Calu3 (cell line): Measurements from ENCODE around the gene DDAH2. TPM values are rescaled to one million over a fixed set of nuclear protein-coding genes. Genes with fewer than 3 reads are reported as not detected.

Source experiments
- BruUV-seq: library from RNA; stranded (reverse); fragments of 400-500 nt; replicated peaks from 2 replicates; lab custom pipeline; 2021; lab: Mats Ljungman, UMichigan
- CTCF ChIA-PET: fragments of 300-600 bp; sonication (Branson Sonifier 250); formaldehyde crosslinking; loops from one replicate; lab custom pipeline; 2022; ENCODE audit warnings: antibody characterized with exemption; lab: Charles Lee
- DNase-seq: peaks from one replicate; pipeline ENCODE4 v3.0.0; 2022
- H3K27ac Mint-ChIP-seq: one replicate; pipeline ENCODE4 v1.8.0; 2022; ENCODE audit warnings: mixed read lengths; ENCODE audit not compliant: unreplicated experiment
- H3K27me3 Mint-ChIP-seq: one replicate; pipeline ENCODE4 v1.8.0; 2022; ENCODE audit warnings: mixed read lengths; ENCODE audit not compliant: unreplicated experiment
- H3K36me3 Mint-ChIP-seq: one replicate; pipeline ENCODE4 v1.8.0; 2022; ENCODE audit warnings: mild to moderate bottlenecking, moderate library complexity, mixed read lengths; ENCODE audit not compliant: insufficient read depth, unreplicated experiment
- H3K4me1 Mint-ChIP-seq: one replicate; pipeline ENCODE4 v1.8.0; 2022; ENCODE audit warnings: mild to moderate bottlenecking, low read depth, mixed read lengths; ENCODE audit not compliant: unreplicated experiment
- H3K4me3 Mint-ChIP-seq: one replicate; pipeline ENCODE4 v1.8.0; 2022; ENCODE audit warnings: mild to moderate bottlenecking, low read depth, moderate library complexity, mixed read lengths; ENCODE audit not compliant: unreplicated experiment
- H3K9me3 Mint-ChIP-seq: one replicate; pipeline ENCODE4 v1.8.0; 2022; ENCODE audit warnings: low read depth, mixed read lengths; ENCODE audit not compliant: unreplicated experiment
- intact Hi-C: fragments of 100-400 bp; cut with micrococcal nuclease; formaldehyde crosslinking; loops from one replicate; pipeline ENCODE4 v1.10.0; 2022; ENCODE audit not compliant: unreplicated experiment
- total RNA-seq: library from RNA; stranded (reverse); gene quantifications from 2 replicates; pipeline ENCODE4 v1.2.3, GENCODE V29; 2022
- TF ChIP-seq, protein P1 (sequence below): fragments of 200-600 bp; IDR thresholded peaks from one replicate; pipeline ENCODE4 v1.8.0; 2022; ENCODE audit warnings: antibody characterized with exemption; ENCODE audit not compliant: unreplicated experiment

The DDAH2 gene
- total RNA-seq, 1 experiment from 2014 or later, result 81.4 TPM

DNA sequence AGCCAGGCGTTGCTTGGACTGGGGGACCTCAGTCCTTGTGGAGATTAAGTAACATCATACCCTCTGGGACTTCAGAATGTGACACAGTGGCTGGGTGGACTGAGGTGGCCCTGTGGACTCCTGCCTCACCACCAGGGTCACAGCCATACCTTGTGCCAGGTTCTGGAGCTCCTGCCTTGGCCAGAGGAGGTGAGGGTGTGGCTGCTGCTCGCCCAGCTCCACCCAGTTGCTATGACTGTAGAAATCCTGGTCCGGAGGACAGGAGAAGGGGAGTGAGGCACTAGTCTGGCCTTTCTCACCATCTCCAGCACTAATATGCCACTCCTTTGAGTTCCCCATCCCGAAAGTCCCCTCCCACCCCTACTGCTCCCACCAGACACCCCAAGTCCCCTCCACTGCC lies 46.1 kb upstream of the DDAH2 start:
- H3K27me3 Mint-ChIP-seq, result no peaks in the 10 kb centered on the region
- TF ChIP-seq, protein P1, sequence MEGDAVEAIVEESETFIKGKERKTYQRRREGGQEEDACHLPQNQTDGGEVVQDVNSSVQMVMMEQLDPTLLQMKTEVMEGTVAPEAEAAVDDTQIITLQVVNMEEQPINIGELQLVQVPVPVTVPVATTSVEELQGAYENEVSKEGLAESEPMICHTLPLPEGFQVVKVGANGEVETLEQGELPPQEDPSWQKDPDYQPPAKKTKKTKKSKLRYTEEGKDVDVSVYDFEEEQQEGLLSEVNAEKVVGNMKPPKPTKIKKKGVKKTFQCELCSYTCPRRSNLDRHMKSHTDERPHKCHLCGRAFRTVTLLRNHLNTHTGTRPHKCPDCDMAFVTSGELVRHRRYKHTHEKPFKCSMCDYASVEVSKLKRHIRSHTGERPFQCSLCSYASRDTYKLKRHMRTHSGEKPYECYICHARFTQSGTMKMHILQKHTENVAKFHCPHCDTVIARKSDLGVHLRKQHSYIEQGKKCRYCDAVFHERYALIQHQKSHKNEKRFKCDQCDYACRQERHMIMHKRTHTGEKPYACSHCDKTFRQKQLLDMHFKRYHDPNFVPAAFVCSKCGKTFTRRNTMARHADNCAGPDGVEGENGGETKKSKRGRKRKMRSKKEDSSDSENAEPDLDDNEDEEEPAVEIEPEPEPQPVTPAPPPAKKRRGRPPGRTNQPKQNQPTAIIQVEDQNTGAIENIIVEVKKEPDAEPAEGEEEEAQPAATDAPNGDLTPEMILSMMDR, result peak; percentile 13
- H3K36me3 Mint-ChIP-seq, result peaks cover 63% of the 10 kb centered on the region
- no peaks in the 10 kb centered on the region for H3K9me3 Mint-ChIP-seq
- peaks cover 43% of the 10 kb centered on the region for H3K4me1 Mint-ChIP-seq
- BruUV-seq, result no TSS peak
- peak overlapping the region; percentile 65 for H3K4me3 Mint-ChIP-seq
- intact Hi-C loops, result loop anchor here (2.0 to 10.0 kb wide), 4 partner anchors 47 to 170 kb away; partner anchors contain the start of genes CFB and NEU1
- peak overlapping the region; percentile 94 for H3K27ac Mint-ChIP-seq
- CTCF ChIA-PET, result interaction anchor here (0.6 to 4.0 kb wide), 23 partner anchors 9 to 454 kb away, joined by 3 to 51 read pairs (median 5); partner anchors contain the start of genes HSPA1B, LSM2, LY6G5C and LY6G6F
- peak; percentile 85 for DNase-seq

DNA sequence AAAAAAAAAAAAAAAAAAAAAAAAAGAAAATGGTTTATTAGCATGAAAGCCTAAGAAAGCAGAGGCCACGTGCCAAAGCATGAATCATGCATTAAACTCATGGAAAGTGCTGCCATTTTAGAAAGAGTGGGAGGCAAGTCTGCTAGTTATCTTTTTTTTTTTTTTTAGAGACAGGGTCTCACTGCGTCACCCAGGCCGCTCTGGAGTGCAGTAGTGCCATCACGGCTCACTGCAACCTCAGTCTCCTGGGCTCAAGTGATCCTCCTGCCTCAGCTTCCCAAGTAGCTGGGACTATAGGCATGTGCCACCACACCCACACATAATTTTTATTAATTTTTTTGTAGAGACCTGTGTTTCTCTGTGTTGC lies 42.9 kb upstream of the DDAH2 start:
- no peak overlapping the region for H3K27ac Mint-ChIP-seq
- no TSS peak for BruUV-seq

DNA sequence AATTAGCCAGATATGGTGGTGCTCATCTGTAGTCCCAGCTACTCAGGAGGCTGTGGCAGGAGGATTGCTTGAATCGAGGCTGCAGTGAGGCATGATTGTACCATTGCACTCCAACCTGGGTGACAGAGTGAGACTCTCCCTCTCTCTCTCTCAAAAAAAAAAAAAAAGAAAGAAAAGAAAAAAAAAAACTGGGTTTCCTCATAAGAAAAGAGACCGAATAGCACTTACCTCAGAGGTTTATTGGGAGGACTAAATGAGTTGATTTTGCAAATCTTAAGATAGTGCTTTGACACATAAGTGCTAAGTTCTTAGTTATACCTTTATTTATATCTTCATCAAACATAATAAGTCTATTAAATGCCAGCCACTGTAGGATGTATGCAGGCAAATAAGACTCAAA lies 41.8 kb upstream of the DDAH2 start:
- no TSS peak for BruUV-seq
- CTCF ChIA-PET, result interaction anchor here (0.6 to 2.8 kb wide), 13 partner anchors 31 to 118 kb away, joined by 3 to 51 read pairs (median 7); partner anchors contain the start of genes ABHD16A, CLIC1, DDAH2 and HSPA1A
- H3K27ac Mint-ChIP-seq, result no peak overlapping the region
- no peak for DNase-seq
- H3K36me3 Mint-ChIP-seq, result peaks cover 24% of the 10 kb centered on the region
- H3K4me3 Mint-ChIP-seq, result no peak overlapping the region
- H3K27me3 Mint-ChIP-seq, result no peaks in the 10 kb centered on the region
- H3K4me1 Mint-ChIP-seq, result peaks cover 31% of the 10 kb centered on the region
- intact Hi-C loops, result loop anchor here (10.0 kb wide), 1 partner anchor 174 kb away; the partner anchor contains the start of gene CFB
- H3K9me3 Mint-ChIP-seq, result no peaks in the 10 kb centered on the region
- TF ChIP-seq, protein P1, result no peak

More for the DNA sequence above, 42.9 kb upstream of the DDAH2 start:
- Mint-ChIP-seq H3K27me3 (no peaks in the 10 kb centered on the region), H3K4me3 (no peak overlapping the region), H3K4me1 (peaks cover 42% of the 10 kb centered on the region), H3K36me3 (peaks cover 32% of the 10 kb centered on the region), H3K9me3 (no peaks in the 10 kb centered on the region)
- DNase-seq, result no peak
- TF ChIP-seq, protein P1, result no peak
- intact Hi-C loops, result loop anchor here (10.0 kb wide), 1 partner anchor 173 kb away; the partner anchor contains the start of gene CFB
- CTCF ChIA-PET, result interaction anchor here (0.9 to 4.0 kb wide), 8 partner anchors 19 to 225 kb away, joined by 3 to 51 read pairs (median 8); partner anchors contain the start of genes DDAH2, HSPA1A, HSPA1B and HSPA1L

DNA sequence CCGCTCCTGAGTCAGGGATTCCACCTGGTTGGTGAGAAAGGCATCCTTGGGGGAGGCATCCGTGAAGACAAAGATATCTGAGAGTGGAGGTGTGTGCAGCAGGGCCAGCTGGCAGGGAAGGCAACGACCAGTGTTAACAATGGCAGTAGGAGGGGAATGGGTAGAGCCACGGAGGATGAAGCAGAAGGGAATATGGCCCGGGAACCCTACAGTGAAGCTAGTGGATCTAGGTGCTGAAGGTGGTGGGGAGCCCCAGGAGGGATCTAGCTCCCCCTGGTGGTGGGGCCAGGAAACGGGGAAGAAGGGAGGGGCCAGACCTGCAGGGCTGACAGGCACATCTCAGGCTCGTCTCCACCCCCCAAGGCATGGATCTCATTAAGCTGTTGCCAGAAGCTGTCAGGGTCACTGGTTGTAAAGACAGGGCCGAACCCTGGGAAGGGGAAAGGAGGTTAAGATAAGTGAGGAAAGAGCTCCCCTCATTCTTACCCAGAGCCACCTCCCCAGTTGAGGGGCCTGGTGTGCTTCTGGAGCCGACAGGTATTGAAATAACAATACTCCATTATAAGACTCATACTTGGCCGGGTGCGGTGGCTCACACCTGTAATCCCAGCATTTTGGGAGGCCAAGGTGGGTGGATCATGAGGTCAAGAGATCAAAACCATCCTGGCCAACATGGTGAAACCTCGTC lies 40.7 kb upstream of the DDAH2 start:
- Mint-ChIP-seq H3K4me3 (no peak overlapping the region), H3K4me1 (peaks cover 21% of the 10 kb centered on the region), H3K36me3 (peaks cover 20% of the 10 kb centered on the region), H3K27ac (peak overlapping the region; percentile 40), H3K9me3 (no peaks in the 10 kb centered on the region), H3K27me3 (no peaks in the 10 kb centered on the region)
- intact Hi-C loops, result loop anchor here (1.0 to 10.0 kb wide), 3 partner anchors 41 to 175 kb away; partner anchors contain the start of genes CFB and DDAH2
- peak; percentile 99 for DNase-seq
- BruUV-seq, result no TSS peak
- TF ChIP-seq, protein P1, result peak; percentile 100
- CTCF ChIA-PET, result interaction anchor here (0.6 to 2.8 kb wide), 33 partner anchors 11 to 278 kb away, joined by 3 to 51 read pairs (median 4); partner anchors contain the start of genes ABHD16A, ATP6V1G2, CLIC1 and CSNK2B
